PC-3 (cell line): ENCODE measurements around the gene NEGR1.

Source experiments
- CTCF ChIP-seq: fragments of 300-600 bp; sonication (generic); conservative IDR thresholded peaks from 2 replicates; pipeline ENCODE4 v1.5.1; 2017; ENCODE audit warnings: antibody characterized with exemption, low read depth, mild to moderate bottlenecking, low read length
- EZH2 ChIP-seq: fragments of 300-600 bp; sonication (generic); IDR thresholded peaks from one replicate; pipeline ENCODE4 v1.6.1; 2017; ENCODE audit warnings: antibody characterized with exemption, mild to moderate bottlenecking, low read length; ENCODE audit not compliant: unreplicated experiment
- EZH2phosphoT487 ChIP-seq: fragments of 300-600 bp; sonication (generic); IDR thresholded peaks from 2 replicates; pipeline ENCODE4 v1.6.1; 2018; ENCODE audit warnings: mild to moderate bottlenecking, antibody characterized with exemption, low read length, borderline replicate concordance

- TF ChIP-seq CTCF: no peak
- TF ChIP-seq EZH2phosphoT487: no peak
- TF ChIP-seq EZH2: no peak
These were observed 909.8 kb downstream of the NEGR1 start for GRCh38 chr1:71372496-71372895.
